Vagina (tissue), 2 donors: ENCODE data around the gene CDH15. TPM values are rescaled to one million over a fixed set of nuclear protein-coding genes. Genes with fewer than 3 reads are reported as not detected.

Experiments
- DNase-seq, 2 donors: peaks; one replicate each; pipeline ENCODE4 v3.0.0-alpha.2; 2017; ENCODE audit errors: extremely low spot score in 2 of 2
- H3K27ac ChIP-seq: fragments of 200-600 bp; sonication (generic); one replicate; pipeline ENCODE4 v1.5.1; 2019
- H3K27me3 ChIP-seq: fragments of 200-600 bp; sonication (generic); one replicate; pipeline ENCODE4 v1.5.1; 2019
- H3K36me3 ChIP-seq, 2 donors: fragments of 200-600 bp; sonication (generic); one replicate each; pipeline ENCODE4 v1.5.1; 2017 to 2019
- H3K4me1 ChIP-seq: fragments of 200-600 bp; sonication (generic); one replicate; pipeline ENCODE4 v1.5.1; 2019
- H3K4me3 ChIP-seq, 2 donors: fragments of 200-600 bp; sonication (generic); 1 replicate in 1 of 2; 2 replicates in 1 of 2; pipeline ENCODE4 v1.5.1; 2016 to 2019
- H3K9me3 ChIP-seq: fragments of 200-600 bp; sonication (generic); one replicate; pipeline ENCODE4 v1.5.1; 2019
- POLR2A ChIP-seq, 2 donors: fragments of 450-650 bp; IDR thresholded peaks; one replicate each; pipeline ENCODE4 v1.6.1; 2017; ENCODE audit warnings: antibody characterized with exemption in 2 of 2, mild to moderate bottlenecking in 2 of 2, moderate library complexity in 2 of 2
- POLR2AphosphoS5 ChIP-seq, 2 donors: sonication (generic); formaldehyde crosslinking; IDR thresholded peaks; one replicate each; pipeline ENCODE4 v1.9.0; 2017; ENCODE audit warnings: antibody characterized with exemption in 2 of 2, mild to moderate bottlenecking in 2 of 2, low read depth in 1 of 2; ENCODE audit not compliant: insufficient read depth in 1 of 2
- intact Hi-C: fragments of 100-400 bp; cut with DNase I; formaldehyde crosslinking; loops from one replicate; pipeline ENCODE4 v1.15.1; 2023
- total RNA-seq: library from RNA; depleted of rRNA; stranded (reverse); fragments of >200 nt; gene quantifications from one replicate; pipeline ENCODE4 v1.2.3, GENCODE V29; 2016
- TF ChIP-seq, protein P1 (sequence below), 3 experiments: fragments of 450-650 bp in 2 of 3; fragments of 200-600 bp in 1 of 3; sonication (generic) in 1 of 3; IDR thresholded peaks; one replicate each; pipeline ENCODE4 v1.5.1; 2017 to 2019; ENCODE audit warnings: antibody characterized with exemption in 3 of 3, mild to moderate bottlenecking in 2 of 3, moderate library complexity in 2 of 3

Gene CDH15
- total RNA-seq, 1 donor from 2014 or later, result not detected

DNA sequence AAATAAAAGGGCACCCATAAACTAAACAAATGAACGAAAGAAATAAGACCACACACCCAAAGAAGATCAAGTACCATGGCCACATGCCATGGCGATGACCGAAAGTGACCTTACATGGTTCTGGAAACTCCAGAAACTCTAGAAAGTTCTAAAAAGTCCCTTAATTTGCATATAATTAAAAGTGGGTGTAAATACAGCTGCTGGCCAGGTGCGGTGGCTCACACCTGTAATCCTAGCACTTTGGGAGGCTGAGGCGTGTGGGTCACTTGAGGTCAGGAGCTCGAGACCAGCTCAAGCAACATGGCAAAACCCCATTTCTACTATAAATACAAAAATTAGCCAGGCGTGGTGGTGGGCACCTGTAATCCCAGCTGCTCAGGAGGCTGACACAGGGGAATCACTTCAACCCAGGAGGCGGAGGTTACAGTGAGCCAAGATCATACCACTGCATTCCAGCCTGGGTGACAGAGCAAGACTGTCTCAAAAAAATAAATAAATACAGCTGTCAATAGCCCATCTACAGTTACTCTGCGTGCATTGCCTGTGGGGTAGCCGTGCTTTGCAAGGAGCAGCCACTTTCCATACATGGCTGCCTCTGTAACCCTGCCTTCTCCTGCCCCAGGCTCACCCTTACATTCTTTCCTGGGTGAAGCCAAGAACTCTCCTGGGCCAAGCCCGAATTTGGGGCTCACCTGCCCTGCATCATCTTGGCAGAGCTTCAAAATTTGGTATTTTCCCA is 38.8 kb downstream of the CDH15 start:
- Histone ChIP-seq H3K36me3 (no peaks in the 10 kb centered on the region), H3K4me1 (no peaks in the 10 kb centered on the region), H3K9me3 (no peaks in the 10 kb centered on the region), H3K27ac (no peak overlapping the region), H3K27me3 (no peaks in the 10 kb centered on the region), H3K4me3 (no peak overlapping the region)
- intact Hi-C loops, result loop anchor here (10.0 kb wide), 1 partner anchor 266 kb away; no protein-coding TSS in a partner anchor
- no peak for DNase-seq
- TF ChIP-seq, protein P1, sequence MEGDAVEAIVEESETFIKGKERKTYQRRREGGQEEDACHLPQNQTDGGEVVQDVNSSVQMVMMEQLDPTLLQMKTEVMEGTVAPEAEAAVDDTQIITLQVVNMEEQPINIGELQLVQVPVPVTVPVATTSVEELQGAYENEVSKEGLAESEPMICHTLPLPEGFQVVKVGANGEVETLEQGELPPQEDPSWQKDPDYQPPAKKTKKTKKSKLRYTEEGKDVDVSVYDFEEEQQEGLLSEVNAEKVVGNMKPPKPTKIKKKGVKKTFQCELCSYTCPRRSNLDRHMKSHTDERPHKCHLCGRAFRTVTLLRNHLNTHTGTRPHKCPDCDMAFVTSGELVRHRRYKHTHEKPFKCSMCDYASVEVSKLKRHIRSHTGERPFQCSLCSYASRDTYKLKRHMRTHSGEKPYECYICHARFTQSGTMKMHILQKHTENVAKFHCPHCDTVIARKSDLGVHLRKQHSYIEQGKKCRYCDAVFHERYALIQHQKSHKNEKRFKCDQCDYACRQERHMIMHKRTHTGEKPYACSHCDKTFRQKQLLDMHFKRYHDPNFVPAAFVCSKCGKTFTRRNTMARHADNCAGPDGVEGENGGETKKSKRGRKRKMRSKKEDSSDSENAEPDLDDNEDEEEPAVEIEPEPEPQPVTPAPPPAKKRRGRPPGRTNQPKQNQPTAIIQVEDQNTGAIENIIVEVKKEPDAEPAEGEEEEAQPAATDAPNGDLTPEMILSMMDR (IDR thresholded peaks at IDR 0.05), result no peak
- TF ChIP-seq POLR2A (IDR thresholded peaks at IDR 0.05) (no peak), POLR2AphosphoS5 (IDR thresholded peaks at IDR 0.05; ENCODE audit: insufficient read depth in 1 of 2, low read depth in 1 of 2) (no peak)

- Histone ChIP-seq H3K27me3 (no peaks in the 10 kb centered on the region), H3K36me3 (no peaks in the 10 kb centered on the region), H3K9me3 (no peaks in the 10 kb centered on the region), H3K4me1 (peaks cover 4% of the 10 kb centered on the region), H3K4me3 (no peak overlapping the region), H3K27ac (no peak overlapping the region)
- intact Hi-C loops, result loop anchor here (10.0 kb wide), 1 partner anchor 266 kb away; no protein-coding TSS in a partner anchor
- TF ChIP-seq, protein P1 (IDR thresholded peaks at IDR 0.05), result no peak
- TF ChIP-seq POLR2A (IDR thresholded peaks at IDR 0.05) (no peak), POLR2AphosphoS5 (IDR thresholded peaks at IDR 0.05; ENCODE audit: insufficient read depth in 1 of 2, low read depth in 1 of 2) (no peak)
- no peak for DNase-seq
These were observed 39.5 kb downstream of the CDH15 start for GRCh38 chr16:89210904-89211515.

DNA sequence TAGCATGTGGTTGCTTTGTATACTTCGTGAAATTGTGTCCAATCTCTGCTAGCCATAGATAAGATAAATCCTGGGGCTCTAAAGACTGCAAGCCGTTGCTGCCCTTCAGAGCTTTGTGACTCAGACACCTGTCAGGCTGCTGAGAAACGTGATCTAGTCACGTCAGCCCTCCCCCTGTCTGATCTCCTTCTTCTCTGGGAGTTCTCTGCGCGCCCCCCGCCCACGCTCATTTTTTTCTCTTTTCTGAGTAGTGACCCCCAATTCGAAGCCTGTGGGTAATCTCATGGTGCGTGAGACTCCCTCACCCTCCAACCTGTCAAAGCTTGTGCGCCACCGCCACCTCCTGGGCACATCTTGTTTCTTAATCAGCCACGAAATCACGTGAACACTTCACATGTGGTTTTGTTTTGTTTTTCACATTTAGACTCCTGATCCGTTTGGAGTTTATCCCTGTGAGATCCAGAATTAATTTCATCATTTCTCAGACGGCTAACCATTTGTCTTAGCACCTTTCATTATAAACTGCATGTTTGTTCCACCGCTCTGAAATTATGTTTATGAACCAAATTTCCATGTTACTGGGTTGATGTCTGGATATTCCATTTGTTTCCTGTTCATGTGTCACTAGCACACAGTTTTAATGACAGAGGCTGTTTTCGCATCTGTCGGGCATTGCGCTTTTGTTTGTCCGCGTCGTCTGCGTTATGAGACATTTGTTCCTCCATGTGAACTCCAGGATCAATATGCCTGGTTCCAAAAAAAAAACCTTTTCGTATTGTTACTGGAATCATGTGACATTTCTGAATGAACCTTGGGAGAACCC is 45.0 kb downstream of the CDH15 start:
- Histone ChIP-seq H3K27ac (peak overlapping the region; percentile 93), H3K9me3 (no peaks in the 10 kb centered on the region), H3K36me3 (peaks cover 0 to 10% of the 10 kb centered on the region in 2 donors), H3K27me3 (no peaks in the 10 kb centered on the region), H3K4me3 (peak overlapping the region; percentile 66 to 71), H3K4me1 (peaks cover 35% of the 10 kb centered on the region)
- intact Hi-C loops, result loop anchor here (5.0 to 10.0 kb wide), 2 partner anchors 272 to 479 kb away; no protein-coding TSS in a partner anchor
- TF ChIP-seq POLR2A (IDR thresholded peaks at IDR 0.05) (no peak), POLR2AphosphoS5 (IDR thresholded peaks at IDR 0.05; ENCODE audit: insufficient read depth in 1 of 2, low read depth in 1 of 2) (peak in 1 of 2 donors; percentile 94)
- TF ChIP-seq, protein P1 (IDR thresholded peaks at IDR 0.05), result peak; percentile 34 to 67 (median 62)
- no peak for DNase-seq

GRCh38 chr16:89217138-89217387 is 45.5 kb downstream of the CDH15 start:
- Histone ChIP-seq H3K4me1 (peaks cover 35% of the 10 kb centered on the region), H3K27me3 (no peaks in the 10 kb centered on the region), H3K4me3 (peak overlapping the region; percentile 66 to 71), H3K9me3 (no peaks in the 10 kb centered on the region), H3K27ac (peak overlapping the region; percentile 93), H3K36me3 (peaks cover 0 to 16% of the 10 kb centered on the region in 2 donors)
- TF ChIP-seq, protein P1 (IDR thresholded peaks at IDR 0.05), result no peak
- no peak for TF ChIP-seq POLR2AphosphoS5 (IDR thresholded peaks at IDR 0.05; ENCODE audit: insufficient read depth in 1 of 2, low read depth in 1 of 2)
- TF ChIP-seq POLR2A (IDR thresholded peaks at IDR 0.05), result no peak
- intact Hi-C loops, result loop anchor here (5.0 to 10.0 kb wide), 2 partner anchors 272 to 480 kb away; no protein-coding TSS in a partner anchor
- no peak for DNase-seq
